Stimulated activated CD4-positive, alpha-beta T cell treated with anti-CD3 and anti-CD28 coated beads, Interleukin-12 subunit alpha, Interleukin-12 subunit beta, amount 100 ng/mL, for 48 hours (primary cell): Measurements from ENCODE around the gene ODF2.
"Not testable (repeated sequence)": the region's sequence is repeated elsewhere in the genome, so short reads cannot be mapped to it uniquely, and the experiment has no call there.

Experiments used
- DNase-seq, 3 donors: peaks; one replicate each; pipeline ENCODE4 v3.0.0-alpha.2; 2020; ENCODE audit warnings: low read depth in 2 of 3, low spot score in 1 of 3

The ODF2 gene

GRCh38 chr9:128455849-128456612 is at the start of gene ODF2:
ODF2 (plus strand) TSS chr9:128456006; CDS start chr9:128456092, 86 bp downstream.
- peak; percentile 96 to 99 (median 98) for DNase-seq

- no peak for DNase-seq
These were observed 48.9 kb upstream of the ODF2 start for GRCh38 chr9:128406848-128407391.

GRCh38 chr9:128408963-128409431 is 46.8 kb upstream of the ODF2 start:
- DNase-seq = no peak

GRCh38 chr9:128409450-128409849 is 46.4 kb upstream of the ODF2 start:
- no peak for DNase-seq

- DNase-seq = no peak
These were observed 45.8 kb upstream of the ODF2 start for GRCh38 chr9:128409978-128410377.

GRCh38 chr9:128411364-128412119 is 44.3 kb upstream of the ODF2 start:
- DNase-seq = no peak

- peak; percentile 26 to 58 (median 41) for DNase-seq
These were observed 43.6 kb upstream of the ODF2 start for GRCh38 chr9:128412120-128412790.

GRCh38 chr9:128413728-128414127 is 42.1 kb upstream of the ODF2 start:
- not testable (repeated sequence) for DNase-seq

- no peak for DNase-seq
These were observed 41.3 kb upstream of the ODF2 start for GRCh38 chr9:128414461-128414860.

- DNase-seq = no peak
These were observed 40.5 kb upstream of the ODF2 start for GRCh38 chr9:128415281-128415680.

GRCh38 chr9:128416014-128416413 is 39.8 kb upstream of the ODF2 start:
- DNase-seq = no peak

- DNase-seq = no peak
These were observed 39.3 kb upstream of the ODF2 start for GRCh38 chr9:128416432-128417019.

- DNase-seq = no peak
These were observed 36.5 kb upstream of the ODF2 start for GRCh38 chr9:128419061-128419925.

GRCh38 chr9:128420060-128420650 is 35.7 kb upstream of the ODF2 start:
- DNase-seq = peak; percentile 18 to 65 (median 40)

GRCh38 chr9:128420651-128421481 is 34.9 kb upstream of the ODF2 start, which contains the start of gene CERCAM:
CERCAM (plus strand) TSS chr9:128420857; CDS start chr9:128420878, 21 bp downstream.
- DNase-seq = peak in 1 of 3 donors; percentile 27

GRCh38 chr9:128421482-128421996 is 34.3 kb upstream of the ODF2 start:
- DNase-seq = no peak

GRCh38 chr9:128422022-128422782 is 33.6 kb upstream of the ODF2 start:
- DNase-seq = not testable (repeated sequence)

GRCh38 chr9:128422783-128423150 is 33.0 kb upstream of the ODF2 start:
- DNase-seq = no peak
